Motor neuron (in vitro differentiated cells): ENCODE measurements around the gene FAAP100. TPM values are rescaled to one million over a fixed set of nuclear protein-coding genes. Genes with fewer than 3 reads are reported as not detected.

Experiments used
- ATAC-seq, 8 experiments: fragments of 200-7000 bp; cut with Tn5 transposase; replicated peaks in 6 of 8; 2 replicates each; pipeline ENCODE4 v1.8.0; 2021; ENCODE audit warnings: mild to moderate bottlenecking in 8 of 8, moderate library complexity in 8 of 8
- H3K27ac ChIP-seq, 2 donors: fragments of 250-450 bp; sonication (Bioruptor Pico); 2 replicates each; pipeline ENCODE4 v1.9.0; 2021; ENCODE audit warnings: antibody characterized with exemption in 2 of 2, mild to moderate bottlenecking in 2 of 2, moderate library complexity in 1 of 2
- H3K4me1 ChIP-seq, 2 donors: fragments of 250-450 bp; sonication (Bioruptor Pico); replicated peaks in 1 of 2; 2 replicates each; pipeline ENCODE4 v1.6.1; 2021; ENCODE audit warnings: antibody characterized with exemption in 2 of 2, mild to moderate bottlenecking in 2 of 2, moderate library complexity in 1 of 2
- H3K4me3 ChIP-seq, 5 donors: fragments of 250-450 bp; sonication (Bioruptor Pico); 2 replicates each; pipeline ENCODE4 v1.9.0; 2021; ENCODE audit warnings: antibody characterized with exemption in 5 of 5, mild to moderate bottlenecking in 5 of 5, moderate library complexity in 4 of 5
- WGBS, 10 experiments: fragments of 450-650 bp; shearing (Covaris generic); methylation state at CpG; one replicate each; pipeline ENCODE4 v1.0.0; 2022; 5-methylcytosine and 5-hydroxymethylcytosine counted together
- in situ Hi-C, 9 experiments: fragments of 400-800 bp; cut with MboI; loops; one replicate each; pipeline ENCODE4 v1.15.0; 2021; ENCODE audit warnings: low sequenced_read_pairs in 9 of 9, low pct_unique_long_range_greater_than_20kb in 2 of 9; ENCODE audit not compliant: unreplicated experiment in 9 of 9
- total RNA-seq, 8 experiments: library from RNA; unstranded; fragments of 300-600 nt; gene quantifications; 2 replicates each; pipeline versions ENCODE4 v1.2.3 to v1.2.4, GENCODE V29; 2022

The FAAP100 gene
- total RNA-seq, 8 experiments from 2014 or later, result 13.9 to 34.9 (median 22.8) TPM

DNA sequence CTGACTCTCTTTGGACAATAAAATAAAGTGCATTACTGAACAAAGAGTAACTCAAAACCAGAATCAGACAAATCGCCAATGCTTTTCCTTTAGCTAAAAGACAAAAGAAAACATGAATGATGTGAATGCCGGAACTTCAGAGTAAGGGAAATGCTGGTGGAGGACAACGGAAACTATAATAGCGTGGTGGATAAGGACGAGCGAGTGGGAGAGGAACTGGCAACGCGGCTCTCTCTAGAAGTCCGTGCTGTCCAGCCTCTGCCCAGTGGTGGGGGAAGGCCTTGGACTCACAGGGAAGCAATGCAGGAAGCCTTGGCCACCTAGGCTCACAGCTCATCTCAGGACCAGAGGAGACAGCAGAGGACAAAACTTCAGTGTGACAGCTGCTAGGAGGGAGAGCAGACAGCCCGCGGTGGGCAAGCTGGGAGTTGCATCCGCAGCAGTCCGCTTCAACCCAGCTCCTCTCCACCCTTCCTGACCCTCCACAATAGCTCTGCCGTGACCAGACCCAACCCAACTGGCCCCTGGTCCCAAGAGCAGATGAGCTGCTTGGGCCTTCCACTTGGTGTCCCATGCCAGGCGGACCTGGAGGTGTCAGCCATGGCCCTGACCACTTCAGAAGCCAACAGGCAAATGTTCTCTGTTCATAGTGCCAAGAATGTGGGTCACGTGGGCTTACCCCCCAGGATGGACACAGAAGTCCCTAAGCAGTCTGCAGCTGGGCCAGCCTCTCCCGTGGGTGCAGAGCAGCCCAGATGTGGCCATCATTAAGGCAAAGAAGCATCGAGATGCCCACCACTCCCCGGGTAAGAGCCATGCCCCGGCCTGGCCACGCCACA, 5.3 kb upstream of the FAAP100 start:
- H3K27ac ChIP-seq, result no peak overlapping the region
- 87 to 100% (median 95%) methylated on average over 1 to 13 of the region's 21 CpGs; no CpG with 5 or more reads in 1 of the 10 experiments for WGBS, 10 experiments
- no peak for ATAC-seq
- in situ Hi-C loops, result no loop called here
- no peak overlapping the region for H3K4me3 ChIP-seq
- peaks cover 13 to 14% of the 10 kb centered on the region in 2 donors for H3K4me1 ChIP-seq

DNA sequence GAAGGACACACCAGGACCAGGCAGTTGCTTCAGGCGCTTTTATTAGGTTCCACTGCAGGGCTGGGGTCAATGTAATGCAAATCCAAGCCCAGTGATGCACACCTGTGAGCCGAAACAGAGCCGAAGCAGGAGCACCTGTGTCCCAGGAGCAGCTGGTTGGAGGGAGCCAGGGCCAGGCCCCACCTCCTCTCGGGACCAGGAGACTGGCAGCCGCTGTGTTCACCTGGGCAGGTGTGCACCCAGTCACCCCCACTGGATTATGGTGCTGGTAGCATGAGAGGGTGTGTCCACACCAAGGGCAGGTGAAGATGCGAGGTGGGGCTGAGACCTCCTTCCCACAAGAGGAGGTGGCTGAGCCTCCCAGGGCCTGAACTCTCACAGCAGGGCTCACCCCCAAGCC, 4.7 kb upstream of the FAAP100 start:
- peaks cover 13 to 14% of the 10 kb centered on the region in 2 donors for H3K4me1 ChIP-seq
- H3K27ac ChIP-seq, result no peak overlapping the region
- in situ Hi-C loops, result no loop called here
- no peak for ATAC-seq
- H3K4me3 ChIP-seq, result no peak overlapping the region
- WGBS, 10 experiments, result 89 to 100% (median 97%) methylated on average over 1 to 6 of the region's 6 CpGs; no CpG with 5 or more reads in 7 of the 10 experiments

DNA sequence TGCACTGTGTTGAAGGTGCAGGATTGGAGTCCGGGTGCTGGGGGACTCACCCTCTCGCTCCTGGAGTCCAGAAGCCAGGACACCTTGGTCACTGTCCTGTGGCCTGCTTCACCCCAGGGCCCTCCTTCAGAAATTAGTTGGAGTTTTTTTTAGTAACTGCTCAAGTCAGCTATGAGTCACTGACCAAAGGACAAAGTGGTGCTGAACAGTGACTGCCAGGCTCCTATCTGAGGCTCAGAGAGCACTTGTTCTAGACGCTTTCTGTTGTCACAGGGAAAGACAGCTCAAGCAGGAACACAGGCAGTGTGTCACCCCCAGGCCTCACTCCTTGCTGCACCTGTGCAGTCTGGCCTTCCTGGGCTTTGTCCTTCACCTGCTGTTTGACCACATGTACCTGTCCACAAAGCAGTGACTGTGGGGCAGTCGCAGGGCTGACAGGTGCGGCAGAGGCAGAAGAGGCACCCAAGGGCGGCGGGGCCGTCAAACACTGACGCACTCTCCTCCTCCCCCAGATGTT, 4.1 kb upstream of the FAAP100 start:
- Histone ChIP-seq H3K27ac (no peak overlapping the region), H3K4me3 (no peak overlapping the region), H3K4me1 (peaks cover 13 to 16% of the 10 kb centered on the region in 2 donors)
- WGBS, 10 experiments, result 100% methylated on average over 1 to 5 of the region's 9 CpGs; no CpG with 5 or more reads in 7 of the 10 experiments
- in situ Hi-C loops, result no loop called here
- no peak for ATAC-seq

DNA sequence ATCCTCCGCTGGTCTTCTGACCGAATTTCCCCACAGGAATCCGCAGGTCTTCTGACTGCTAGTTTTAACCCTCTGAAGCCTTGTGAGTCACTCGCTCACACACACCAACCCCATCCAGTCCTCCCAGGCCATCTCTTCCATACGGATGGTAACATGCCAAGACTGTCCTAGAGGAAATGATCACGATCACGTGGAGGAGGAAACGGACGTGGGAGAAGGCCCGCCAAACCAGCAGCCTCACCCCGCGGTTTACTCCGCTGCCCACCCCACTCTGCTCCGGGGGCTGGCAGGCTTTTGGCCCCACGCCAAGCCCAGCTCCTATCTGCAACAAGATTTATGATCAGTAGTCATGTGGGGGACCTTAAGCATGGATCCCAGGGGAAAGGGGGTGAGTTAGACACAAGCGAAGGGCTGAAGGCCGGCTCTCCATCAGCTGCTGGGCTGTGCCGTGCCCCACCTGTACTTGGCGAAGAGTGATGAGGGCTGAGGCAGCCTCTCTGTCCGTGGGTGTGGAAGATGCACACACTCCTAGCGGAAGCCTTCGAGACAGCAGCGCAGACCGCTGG, 1.5 kb upstream of the FAAP100 start:
- Histone ChIP-seq H3K4me1 (peaks cover 19 to 23% of the 10 kb centered on the region in 2 donors), H3K27ac (peak overlapping the region; percentile 88 to 94), H3K4me3 (peak overlapping the region; percentile 71 to 100 (median 92))
- WGBS, 10 experiments, result 9 to 93% (median 28%) methylated on average over 2 to 12 of the region's 24 CpGs; no CpG with 5 or more reads in 2 of the 10 experiments
- in situ Hi-C loops, result no loop called here
- peak; percentile 8 to 67 (median 43) for ATAC-seq

DNA sequence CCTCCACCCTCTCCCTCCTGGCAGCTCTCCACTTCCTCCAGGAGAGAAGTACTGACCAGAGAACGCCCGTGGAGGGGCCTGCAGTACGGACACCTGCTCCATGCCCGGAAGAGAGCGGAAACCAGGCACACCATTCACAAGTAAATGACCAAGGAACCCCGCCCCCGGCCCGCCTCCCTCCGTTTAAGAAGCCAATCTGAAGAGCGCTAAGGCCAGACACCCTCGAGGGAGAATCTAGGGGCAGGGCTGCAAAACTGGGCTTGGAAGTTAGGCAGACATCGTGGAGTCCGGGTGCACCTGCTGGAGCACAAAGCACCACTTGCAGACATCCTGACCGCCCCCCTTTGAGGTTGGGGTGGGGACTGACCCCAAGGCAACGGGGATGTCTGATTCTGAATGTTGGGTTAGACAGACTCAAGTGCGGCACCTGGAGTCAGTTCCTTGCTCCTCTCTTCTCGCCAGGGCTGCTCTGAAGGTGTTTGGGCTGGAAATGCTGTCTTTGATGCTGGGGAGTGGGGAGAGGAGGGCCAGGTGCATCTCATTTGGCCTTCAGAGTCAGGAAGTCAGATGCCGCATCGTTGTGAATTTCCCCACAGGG, 964 bp upstream of the FAAP100 start:
- Histone ChIP-seq H3K4me3 (peak overlapping the region; percentile 71 to 100 (median 92)), H3K4me1 (peaks cover 19 to 23% of the 10 kb centered on the region in 2 donors), H3K27ac (peak overlapping the region; percentile 88 to 94)
- ATAC-seq, result peak; percentile 5 to 77 (median 38)
- in situ Hi-C loops, result no loop called here
- WGBS, 10 experiments, result 0 to 17% (median 4%) methylated on average over 1 to 11 of the region's 19 CpGs; no CpG with 5 or more reads in 4 of the 10 experiments

DNA sequence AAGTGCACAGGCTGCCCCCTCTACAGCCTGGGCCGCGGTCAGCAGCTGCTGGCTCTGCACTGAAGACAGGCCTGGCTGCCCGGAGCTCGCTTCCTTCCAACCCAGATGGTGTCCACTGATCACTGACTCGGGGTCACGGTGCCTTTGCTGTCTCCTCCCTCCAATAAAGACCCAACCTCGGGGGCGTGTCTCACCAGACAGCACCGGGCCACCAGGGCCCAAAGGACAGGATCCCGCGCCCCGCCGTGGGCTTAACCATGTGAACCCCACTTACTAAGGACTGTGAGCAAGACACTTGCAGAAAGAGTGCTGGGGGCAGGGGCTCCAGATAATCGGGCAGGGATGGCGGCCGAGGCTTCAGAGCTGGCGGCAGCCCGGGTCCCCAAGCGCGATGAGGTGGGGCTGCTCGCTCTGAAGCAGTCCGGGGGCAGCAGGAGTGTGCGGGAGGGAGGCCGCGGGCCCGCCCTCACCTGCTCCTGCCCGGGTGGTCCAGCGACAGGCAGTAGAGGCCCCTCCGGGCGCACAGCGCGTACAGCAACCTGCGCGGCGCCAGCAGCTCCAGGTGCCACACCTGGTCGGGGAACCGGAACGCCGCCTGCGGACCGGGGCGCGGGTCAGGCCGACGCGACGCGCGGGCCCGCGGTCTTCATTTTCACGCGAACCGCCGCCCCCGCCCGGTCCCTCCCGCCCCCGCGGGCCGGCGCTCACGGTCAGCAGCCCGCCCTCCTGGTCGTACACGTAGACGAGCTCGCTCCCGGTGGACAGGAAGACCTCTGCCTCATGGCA, 502 bp downstream of the FAAP100 start:
- WGBS, 10 experiments, result 0 to 6% (median 0%) methylated on average over 1 to 13 of the region's 69 CpGs; no CpG with 5 or more reads in 2 of the 10 experiments
- H3K4me1 ChIP-seq, result peaks cover 19 to 23% of the 10 kb centered on the region in 2 donors
- in situ Hi-C loops, result no loop called here
- H3K27ac ChIP-seq, result peak overlapping the region; percentile 88 to 94
- H3K4me3 ChIP-seq, result peak overlapping the region; percentile 71 to 100 (median 92)
- ATAC-seq, result peak; percentile 1 to 14 (median 2)

DNA sequence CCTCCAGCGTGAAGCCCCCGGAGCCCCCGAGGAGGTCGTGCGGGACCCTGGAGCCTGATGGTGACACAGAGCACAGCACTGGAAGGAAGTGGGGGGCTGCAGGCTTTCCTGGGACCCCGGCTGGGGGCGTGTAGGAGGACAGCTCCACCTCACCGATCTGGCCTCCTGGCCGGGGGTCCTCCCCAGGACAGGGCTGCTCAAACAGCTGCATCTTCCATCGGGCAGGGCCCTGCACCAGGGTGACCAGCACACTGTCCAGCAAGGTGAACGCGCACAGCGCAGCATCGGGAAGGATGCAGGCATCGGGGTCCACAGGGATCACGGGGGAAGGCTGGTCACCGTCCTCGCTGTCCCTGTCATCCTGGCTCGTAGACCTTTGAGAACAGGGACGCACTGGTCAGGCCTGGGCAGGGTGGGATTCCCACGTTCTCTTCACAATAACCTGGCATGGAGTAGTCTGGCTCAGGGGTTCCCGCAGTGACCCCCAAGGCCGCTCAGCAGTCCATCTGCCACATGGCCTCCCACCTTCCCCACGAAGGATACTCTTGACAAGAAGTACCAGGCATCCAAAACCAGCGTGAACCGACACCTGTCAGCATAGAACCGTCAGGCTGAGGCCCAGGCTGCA, 1.2 kb downstream of the FAAP100 start:
- 0 to 100% (median 94%) methylated on average over 1 to 6 of the region's 27 CpGs; no CpG with 5 or more reads in 5 of the 10 experiments for WGBS, 10 experiments
- Histone ChIP-seq H3K4me1 (peaks cover 19 to 23% of the 10 kb centered on the region in 2 donors), H3K27ac (peak overlapping the region; percentile 88 to 94), H3K4me3 (peak overlapping the region; percentile 71 to 100 (median 92))
- in situ Hi-C loops, result no loop called here
- ATAC-seq, result no peak

DNA sequence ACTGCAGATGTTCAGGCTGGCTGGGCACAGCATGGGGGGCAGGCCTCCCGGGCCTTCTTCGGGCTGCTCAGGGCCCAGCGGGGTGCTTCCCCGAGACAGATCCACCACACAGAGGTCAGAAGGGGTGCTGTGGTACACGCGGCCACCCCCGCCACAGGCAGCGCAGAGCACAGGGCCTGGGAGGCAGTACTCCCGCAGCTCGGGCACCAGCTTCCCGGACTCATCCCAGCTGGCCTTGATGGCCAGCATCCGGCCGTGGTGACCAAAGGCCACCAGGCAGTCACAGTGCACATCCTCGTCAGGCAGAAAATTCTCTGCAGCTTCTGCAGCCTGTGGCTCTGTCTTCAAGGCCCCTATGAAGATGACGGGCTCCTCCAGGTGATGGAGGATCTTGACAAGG, 1.9 kb downstream of the FAAP100 start:
- H3K4me3 ChIP-seq, result no peak overlapping the region
- ATAC-seq, result no peak
- in situ Hi-C loops, result no loop called here
- peaks cover 19 to 23% of the 10 kb centered on the region in 2 donors for H3K4me1 ChIP-seq
- 100% methylated on average over 2 of the region's 15 CpGs; no CpG with 5 or more reads in 9 of the 10 experiments for WGBS, 10 experiments
- H3K27ac ChIP-seq, result no peak overlapping the region

DNA sequence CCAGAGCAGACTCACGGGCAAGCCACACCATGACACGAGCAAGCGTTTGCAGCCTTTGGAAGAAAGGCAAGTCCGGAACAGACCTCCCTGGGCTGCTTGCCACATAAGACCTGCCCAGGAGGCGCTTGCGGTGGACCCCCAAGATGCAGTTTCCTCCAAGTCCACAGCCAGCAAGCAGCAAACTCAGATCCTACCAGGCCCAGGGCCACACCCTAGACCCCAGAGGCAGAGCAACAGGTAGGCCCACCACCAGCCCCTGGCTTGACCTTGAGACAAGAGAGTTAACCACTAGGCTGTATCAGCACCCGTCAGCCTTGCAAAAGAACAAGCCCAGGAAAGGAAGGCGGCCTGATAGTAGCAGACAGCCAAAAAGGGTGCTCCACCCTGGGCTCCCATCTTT, 2.3 kb downstream of the FAAP100 start:
- no peak overlapping the region for H3K27ac ChIP-seq
- peaks cover 19 to 23% of the 10 kb centered on the region in 2 donors for H3K4me1 ChIP-seq
- ATAC-seq, result no peak
- WGBS, 10 experiments, result 78 to 97% (median 90%) methylated on average over 1 to 6 of the region's 8 CpGs; no CpG with 5 or more reads in 6 of the 10 experiments
- H3K4me3 ChIP-seq, result no peak overlapping the region
- in situ Hi-C loops, result no loop called here

DNA sequence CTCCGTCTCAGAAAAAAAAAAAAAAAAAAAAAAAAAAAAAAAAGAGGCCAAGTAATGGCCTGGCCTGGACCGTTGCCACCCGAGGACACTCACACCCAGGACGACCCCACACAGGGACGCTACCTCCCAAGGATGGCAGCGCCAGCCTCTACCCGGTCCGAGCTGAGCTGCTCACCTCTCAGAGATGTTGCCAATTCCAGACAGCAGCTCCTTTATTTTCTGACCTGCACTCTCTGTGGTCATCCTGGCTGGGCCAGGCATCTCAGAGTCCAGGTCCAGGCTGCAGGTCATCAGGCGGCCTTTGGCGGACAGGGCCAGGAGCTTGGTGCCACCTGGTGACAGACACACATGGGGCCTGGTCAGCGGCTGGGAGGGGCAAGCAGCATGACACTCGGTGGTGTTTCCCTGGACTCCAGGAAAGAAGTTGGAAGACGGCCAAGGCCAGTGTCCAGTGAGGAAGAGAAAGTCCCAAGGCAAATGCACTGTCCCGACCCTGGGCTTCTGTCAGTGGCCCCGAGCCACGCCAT, 3.1 kb downstream of the FAAP100 start:
- H3K4me3 ChIP-seq, result no peak overlapping the region
- no peak for ATAC-seq
- H3K4me1 ChIP-seq, result peaks cover 13 to 18% of the 10 kb centered on the region in 2 donors
- 80 to 100% (median 93%) methylated on average over 1 to 7 of the region's 16 CpGs; no CpG with 5 or more reads in 5 of the 10 experiments for WGBS, 10 experiments
- in situ Hi-C loops, result no loop called here
- H3K27ac ChIP-seq, result no peak overlapping the region

DNA sequence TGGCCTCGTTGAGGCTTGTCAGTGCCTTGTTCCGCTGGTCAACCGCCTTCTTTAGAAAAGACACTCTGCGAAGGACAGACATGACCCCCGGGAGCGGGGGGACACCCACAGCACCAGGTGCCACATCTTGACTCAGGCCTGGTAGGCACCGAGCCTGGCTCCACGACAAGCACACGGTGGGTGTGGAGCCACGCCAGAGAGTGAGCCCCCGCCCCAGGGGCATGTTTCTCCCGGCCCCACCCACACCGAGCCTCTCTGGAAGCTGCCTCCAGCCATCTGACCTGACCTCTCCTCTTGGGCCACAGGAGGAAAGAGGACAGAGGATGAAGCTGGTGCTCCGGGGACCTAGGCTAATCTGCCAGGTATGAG, 4.6 kb downstream of the FAAP100 start:
- 80 to 100% (median 80%) methylated on average over 1 to 3 of the region's 14 CpGs; no CpG with 5 or more reads in 7 of the 10 experiments for WGBS, 10 experiments
- no peak for ATAC-seq
- Histone ChIP-seq H3K27ac (no peak overlapping the region), H3K4me3 (no peak overlapping the region), H3K4me1 (peaks cover 6 to 9% of the 10 kb centered on the region in 2 donors)
- in situ Hi-C loops, result no loop called here
